Keratinocyte (primary cell): ENCODE data around the gene RGS6. TPM values are rescaled to one million over a fixed set of nuclear protein-coding genes. Genes with fewer than 3 reads are reported as not detected.

ENCODE experiments used
- DNase-seq: peaks from one replicate; pipeline ENCODE4 v3.0.0-alpha.2; 2011; ENCODE audit warnings: low read depth, missing footprints, low spot score
- FAIRE-seq: peaks from 2 replicates; lab custom pipeline; 2011; peaks lifted over from hg19 to GRCh38; lab: Jason Lieb, UNC
- H2AFZ ChIP-seq: 2 replicates; pipeline ENCODE4 v1.6.0; 2012; ENCODE audit warnings: low read length, control low read depth, inconsistent platforms; ENCODE audit not compliant: control insufficient read depth
- H3K27ac ChIP-seq: 2 replicates; pipeline ENCODE4 v1.5.1; 2011; ENCODE audit warnings: low read length; ENCODE audit not compliant: control insufficient read depth, insufficient read depth
- H3K27me3 ChIP-seq: 3 replicates; pipeline ENCODE4 v1.6.0; 2011; ENCODE audit warnings: low read length; ENCODE audit not compliant: control insufficient read depth, insufficient read depth; ENCODE audit errors: extremely low read depth
- H3K36me3 ChIP-seq, 2 experiments: 2 replicates in 1 of 2; 3 replicates in 1 of 2; pipeline ENCODE4 v1.5.1; 2011; ENCODE audit warnings: low read length in 2 of 2, mild to moderate bottlenecking in 1 of 2; ENCODE audit not compliant: control insufficient read depth in 2 of 2, insufficient read depth in 2 of 2; ENCODE audit errors: extremely low read depth in 1 of 2
- H3K4me1 ChIP-seq: 3 replicates; pipeline ENCODE4 v1.5.1; 2011; ENCODE audit warnings: low read length; ENCODE audit not compliant: control insufficient read depth, insufficient read depth; ENCODE audit errors: extremely low read depth
- H3K4me2 ChIP-seq: 3 replicates; pipeline ENCODE4 v1.6.0; 2011; ENCODE audit warnings: low read depth, low read length; ENCODE audit not compliant: control insufficient read depth, insufficient read depth; ENCODE audit errors: extremely low read depth
- H3K4me3 ChIP-seq, 3 experiments: fragments of 200-600 bp in 1 of 3; sonication (generic) in 1 of 3; 2 replicates in 2 of 3; 3 replicates in 1 of 3; pipeline ENCODE4 v1.5.1; 2011 to 2016; ENCODE audit warnings: low read length in 3 of 3, mild to moderate bottlenecking in 3 of 3, control low read depth in 2 of 3, inconsistent platforms in 1 of 3, low read depth in 1 of 3, mixed read lengths in 1 of 3, mixed run types in 1 of 3, moderate library complexity in 1 of 3; ENCODE audit not compliant: control insufficient read depth in 2 of 3, insufficient read depth in 2 of 3; ENCODE audit errors: extremely low read depth in 1 of 3
- H3K79me2 ChIP-seq: 2 replicates; pipeline ENCODE4 v1.6.0; 2012; ENCODE audit warnings: low read length; ENCODE audit not compliant: control insufficient read depth, insufficient read depth
- H3K9ac ChIP-seq: 3 replicates; pipeline ENCODE4 v1.6.0; 2011; ENCODE audit warnings: low read length; ENCODE audit not compliant: control insufficient read depth, insufficient read depth; ENCODE audit errors: extremely low read depth
- H3K9me1 ChIP-seq: 3 replicates; pipeline ENCODE4 v1.6.0; 2011; ENCODE audit warnings: low read length; ENCODE audit not compliant: control insufficient read depth, insufficient read depth; ENCODE audit errors: extremely low read depth
- H3K9me3 ChIP-seq: 2 replicates; pipeline ENCODE4 v1.5.1; 2012; ENCODE audit warnings: low read depth, low read length; ENCODE audit not compliant: control insufficient read depth
- H4K20me1 ChIP-seq: 3 replicates; pipeline ENCODE4 v1.6.0; 2011; ENCODE audit warnings: low read length; ENCODE audit not compliant: control insufficient read depth, insufficient read depth; ENCODE audit errors: extremely low read depth
- EZH2 ChIP-seq: IDR thresholded peaks from one replicate; pipeline ENCODE4 v1.6.1; 2012; ENCODE audit warnings: inconsistent platforms, mild to moderate bottlenecking, low read length, moderate library complexity
- dilution Hi-C: fragments of 300-500 bp; cut with MboI; formaldehyde crosslinking; loops from one replicate; pipeline ENCODE4 v1.7.0; 2020; ENCODE audit warnings: low sequenced_read_pairs; ENCODE audit not compliant: extremely low pct_ligation_motif_present
- polyA plus RNA-seq, 5 experiments: library from polyadenylated mRNA; depleted of rRNA in 3 of 5; stranded (reverse) in 3 of 5; stranded (forward) in 1 of 5; unstranded in 1 of 5; fragments of >200 nt; gene quantifications; 1 replicate in 1 of 5; 2 replicates in 3 of 5; 3 replicates in 1 of 5; pipeline versions ENCODE4 v1.2.1 to v1.2.3, GENCODE V29; 2011 to 2012; ENCODE audit warnings: missing spikeins in 2 of 5, low read depth in 1 of 5, low replicate concordance in 1 of 5
- TF ChIP-seq, protein P1 (sequence below), 3 experiments: IDR thresholded peaks in 1 of 3; conservative IDR thresholded peaks in 1 of 3; optimal IDR thresholded peaks in 1 of 3; 2 replicates in 2 of 3; 3 replicates in 1 of 3; pipeline versions ENCODE3 to v1.5.1; 2011; ENCODE audit warnings: low read length in 3 of 3, mild to moderate bottlenecking in 3 of 3, moderate library complexity in 2 of 3, control low read depth in 1 of 3, inconsistent platforms in 1 of 3; ENCODE audit not compliant: insufficient read depth in 2 of 3; ENCODE audit errors: extremely low read depth in 1 of 3

The RGS6 gene
- polyA plus RNA-seq, 1 donor (not counting 4 experiments of a cell fraction or from before 2014, with no cell fraction given), result not detected

DNA sequence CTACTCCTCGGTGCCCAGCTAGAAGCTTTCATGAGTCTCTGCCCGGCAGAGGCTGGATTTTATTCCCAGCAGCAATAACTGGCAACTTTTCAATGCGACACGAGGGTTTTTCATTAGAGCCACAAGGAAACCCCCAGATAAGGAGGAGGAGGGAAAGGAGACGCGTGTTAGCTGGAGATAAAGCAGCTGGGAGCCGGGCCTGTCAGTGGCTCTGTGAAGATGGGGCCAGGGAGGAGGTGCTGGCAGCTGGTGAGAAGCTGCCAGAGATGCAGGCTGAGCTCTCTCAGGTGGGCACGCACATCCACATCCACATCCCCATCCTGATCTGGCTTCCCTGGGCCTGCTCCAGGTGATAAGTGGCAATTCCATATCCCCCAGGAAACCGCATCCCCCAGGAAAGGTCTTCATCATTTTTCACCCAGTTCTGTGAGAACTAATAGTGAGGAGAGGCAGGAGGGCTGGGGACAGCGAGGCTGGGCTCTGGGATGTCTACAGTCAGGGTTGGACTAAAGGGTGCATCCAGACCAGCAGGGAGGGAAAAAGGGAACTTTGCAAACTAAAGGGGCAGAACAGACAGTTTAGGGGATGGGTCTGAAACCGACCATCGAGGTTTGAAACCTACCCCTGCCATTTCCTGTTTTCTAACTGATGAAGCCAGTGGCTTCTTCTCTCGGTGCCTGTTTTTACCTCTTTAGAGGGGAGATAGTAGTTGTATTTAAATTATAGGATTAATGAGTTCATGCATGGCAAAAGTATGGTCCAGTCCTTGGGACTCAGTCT, 548.4 kb downstream of the RGS6 start:
- Histone ChIP-seq H3K9me1 (no peaks in the 10 kb centered on the region), H3K79me2 (no peaks in the 10 kb centered on the region), H3K4me1 (peaks cover 8% of the 10 kb centered on the region), H3K9me3 (no peaks in the 10 kb centered on the region), H3K4me2 (no peak overlapping the region), H3K9ac (no peak overlapping the region), H3K27me3 (peaks cover 6% of the 10 kb centered on the region), H3K36me3 (no peaks in the 10 kb centered on the region), H3K27ac (no peak overlapping the region), H3K4me3 (no peak overlapping the region), H2AFZ (no peak overlapping the region), H4K20me1 (no peaks in the 10 kb centered on the region)
- TF ChIP-seq, protein P1, sequence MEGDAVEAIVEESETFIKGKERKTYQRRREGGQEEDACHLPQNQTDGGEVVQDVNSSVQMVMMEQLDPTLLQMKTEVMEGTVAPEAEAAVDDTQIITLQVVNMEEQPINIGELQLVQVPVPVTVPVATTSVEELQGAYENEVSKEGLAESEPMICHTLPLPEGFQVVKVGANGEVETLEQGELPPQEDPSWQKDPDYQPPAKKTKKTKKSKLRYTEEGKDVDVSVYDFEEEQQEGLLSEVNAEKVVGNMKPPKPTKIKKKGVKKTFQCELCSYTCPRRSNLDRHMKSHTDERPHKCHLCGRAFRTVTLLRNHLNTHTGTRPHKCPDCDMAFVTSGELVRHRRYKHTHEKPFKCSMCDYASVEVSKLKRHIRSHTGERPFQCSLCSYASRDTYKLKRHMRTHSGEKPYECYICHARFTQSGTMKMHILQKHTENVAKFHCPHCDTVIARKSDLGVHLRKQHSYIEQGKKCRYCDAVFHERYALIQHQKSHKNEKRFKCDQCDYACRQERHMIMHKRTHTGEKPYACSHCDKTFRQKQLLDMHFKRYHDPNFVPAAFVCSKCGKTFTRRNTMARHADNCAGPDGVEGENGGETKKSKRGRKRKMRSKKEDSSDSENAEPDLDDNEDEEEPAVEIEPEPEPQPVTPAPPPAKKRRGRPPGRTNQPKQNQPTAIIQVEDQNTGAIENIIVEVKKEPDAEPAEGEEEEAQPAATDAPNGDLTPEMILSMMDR (optimal IDR thresholded peaks at IDR 0.05 in 1 of 3, IDR thresholded peaks at IDR 0.05 in 1 of 3, conservative IDR thresholded peaks at IDR 0.05 in 1 of 3; ENCODE audit: extremely low read depth in 1 of 3, insufficient read depth in 2 of 3, low read length in 3 of 3), result no peak
- TF ChIP-seq EZH2, result no peak
- FAIRE-seq, result no peak
- dilution Hi-C loops, result no loop called here
- no peak for DNase-seq

DNA sequence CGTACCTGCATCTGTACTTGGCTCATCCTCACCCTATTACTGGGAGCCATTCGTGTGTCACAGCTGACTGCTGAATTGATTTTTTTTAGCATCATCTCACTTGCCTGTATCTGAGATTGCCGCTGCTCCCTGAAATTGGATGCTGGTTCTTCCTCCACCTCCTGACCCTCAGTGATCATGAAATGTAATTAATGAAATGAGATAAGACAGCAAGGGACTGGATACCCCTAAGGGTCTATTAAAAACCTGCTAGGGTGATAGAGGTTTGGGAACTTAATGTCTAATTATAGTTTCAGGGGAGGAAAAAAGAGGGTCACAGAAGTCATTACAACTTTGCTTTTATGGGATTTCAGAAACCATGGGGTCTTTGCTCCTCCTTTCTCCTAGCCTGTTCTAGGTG, 551.1 kb downstream of the RGS6 start:
- Histone ChIP-seq H3K27me3 (peaks cover 6% of the 10 kb centered on the region), H3K9me1 (no peaks in the 10 kb centered on the region), H2AFZ (no peak overlapping the region), H3K4me2 (no peak overlapping the region), H4K20me1 (no peaks in the 10 kb centered on the region), H3K9me3 (no peaks in the 10 kb centered on the region), H3K4me3 (no peak overlapping the region), H3K79me2 (no peaks in the 10 kb centered on the region), H3K9ac (no peak overlapping the region), H3K36me3 (no peaks in the 10 kb centered on the region), H3K27ac (no peak overlapping the region), H3K4me1 (no peaks in the 10 kb centered on the region)
- dilution Hi-C loops, result no loop called here
- DNase-seq (no peak), FAIRE-seq (no peak)
- no peak for TF ChIP-seq EZH2
- TF ChIP-seq, protein P1 (optimal IDR thresholded peaks at IDR 0.05 in 1 of 3, IDR thresholded peaks at IDR 0.05 in 1 of 3, conservative IDR thresholded peaks at IDR 0.05 in 1 of 3; ENCODE audit: extremely low read depth in 1 of 3, insufficient read depth in 2 of 3, low read length in 3 of 3), result no peak
